A549 (cell line): ENCODE measurements around the gene PNMA6F.

ENCODE experiments used
- CHD2 ChIP-seq: fragments of 150-350 bp; IDR thresholded peaks from 2 replicates; pipeline ENCODE4 v1.6.1; 2014; ENCODE audit warnings: low read length; ENCODE audit not compliant: partially characterized antibody
- CTCF ChIP-seq: fragments of >200 bp; sonication (Bioruptor Twin); formaldehyde crosslinking; IDR thresholded peaks from 3 replicates; pipeline ENCODE4 v1.5.1; 2016
- FOSL2 ChIP-seq, 2 experiments: fragments of 450-650 bp in 1 of 2; fragments of >200 bp in 1 of 2; sonication (Bioruptor Twin) in 1 of 2; formaldehyde crosslinking; IDR thresholded peaks; 2 replicates each; pipeline versions ENCODE4 v1.5.0 to v1.6.1; 2016 to 2020; ENCODE audit warnings: mild to moderate bottlenecking in 1 of 2, moderate library complexity in 1 of 2
- GATA3 ChIP-seq: IDR thresholded peaks from 2 replicates; pipeline ENCODE4 v1.6.1; 2012; ENCODE audit warnings: borderline replicate concordance
- MAFK ChIP-seq: fragments of 450-650 bp; IDR thresholded peaks from 2 replicates; pipeline ENCODE4 v1.6.1; 2014; ENCODE audit not compliant: partially characterized antibody
- NFE2L2 ChIP-seq: fragments of 150-350 bp; conservative IDR thresholded peaks from 2 replicates; pipeline ENCODE4 v1.6.1; 2014; ENCODE audit warnings: low read length
- PHF8 ChIP-seq: fragments of 200-600 bp; sonication (generic); IDR thresholded peaks from 2 replicates; pipeline ENCODE4 v1.6.1; 2016; ENCODE audit warnings: low read depth, mild to moderate bottlenecking, antibody characterized with exemption, moderate library complexity, borderline replicate concordance
- POLR2A ChIP-seq: IDR thresholded peaks from 2 replicates; pipeline ENCODE4 v1.6.1; 2012; ENCODE audit warnings: mild to moderate bottlenecking, low read length

- TF ChIP-seq PHF8 (no peak), CTCF (no peak), POLR2A (no peak), NFE2L2 (no peak), FOSL2 (IDR thresholded peaks at IDR 0.05) (no peak), FOSL2 (CRISPR knock-in tag; IDR thresholded peaks at IDR 0.05) (no peak), GATA3 (no peak), MAFK (no peak), CHD2 (no peak)
These were observed 45.4 kb upstream of the PNMA6F start for GRCh38 chrX:153366878-153367538.
